GM19452 (cell line): Measurements from ENCODE around the gene SCUBE2.

Experiments
- ATAC-seq: cut with Tn5 transposase; IDR thresholded peaks from one replicate; pipeline ENCODE4 v1.9.1; 2021; ENCODE audit not compliant: unreplicated experiment

SCUBE2 gene

DNA sequence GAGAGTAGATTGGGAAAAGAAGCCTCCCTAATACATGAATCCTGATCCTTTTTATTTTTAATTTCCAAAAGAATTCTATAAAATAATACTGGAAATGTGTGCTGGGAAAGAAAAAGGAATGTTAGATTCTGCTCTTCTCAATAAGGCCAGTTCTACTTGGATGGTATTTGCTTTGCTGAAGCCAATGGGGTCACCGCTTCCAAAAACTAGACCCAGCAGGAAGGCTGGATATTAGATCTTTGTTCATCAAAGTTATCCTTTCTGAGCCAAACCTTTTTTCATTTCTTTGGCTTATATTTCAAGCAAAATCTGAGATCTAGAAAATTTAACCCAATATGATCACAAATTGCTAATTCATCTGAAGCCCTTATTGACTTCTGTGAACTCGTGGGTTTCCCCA lies 41.4 kb downstream of the SCUBE2 start:
- ATAC-seq: no peak

DNA sequence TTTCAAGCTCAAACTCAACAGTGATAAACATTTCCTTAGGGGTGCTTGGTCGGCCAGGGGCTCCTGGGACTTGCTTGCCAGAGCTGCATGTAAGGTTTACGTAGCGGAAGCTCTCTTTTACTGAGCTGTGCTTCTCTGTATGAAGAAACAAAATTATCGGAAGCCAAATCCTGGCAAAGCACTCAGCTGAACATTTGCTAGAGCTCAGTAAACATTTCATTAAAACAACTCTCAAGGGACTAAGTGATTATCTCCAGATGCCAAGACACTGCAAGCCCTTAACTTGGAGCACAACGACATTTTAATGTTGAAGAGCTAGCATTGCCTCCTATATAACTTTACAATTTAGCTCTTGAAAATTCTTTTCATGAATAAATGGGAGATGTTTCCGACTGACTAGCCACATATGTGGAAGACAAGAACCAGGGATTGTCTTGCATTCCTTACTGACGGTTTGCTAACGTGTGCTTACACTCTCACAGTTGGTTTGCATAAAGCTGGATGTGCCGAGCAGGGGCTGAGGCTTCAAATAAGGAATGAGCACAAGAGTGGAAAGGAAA lies 43.4 kb downstream of the SCUBE2 start:
- no peak for ATAC-seq

GRCh38 chr11:9046481-9046880 lies 44.9 kb downstream of the SCUBE2 start:
- ATAC-seq: no peak

GRCh38 chr11:9042488-9042887 lies 48.9 kb downstream of the SCUBE2 start:
- ATAC-seq: no peak

- no peak for ATAC-seq
These were observed 49.7 kb downstream of the SCUBE2 start for GRCh38 chr11:9041747-9042146.

GRCh38 chr11:9040410-9040809 lies 51.0 kb downstream of the SCUBE2 start:
- ATAC-seq: no peak

GRCh38 chr11:9039863-9040262 lies 51.5 kb downstream of the SCUBE2 start:
- ATAC-seq: no peak

GRCh38 chr11:9039198-9039597 lies 52.2 kb downstream of the SCUBE2 start:
- ATAC-seq: no peak

DNA sequence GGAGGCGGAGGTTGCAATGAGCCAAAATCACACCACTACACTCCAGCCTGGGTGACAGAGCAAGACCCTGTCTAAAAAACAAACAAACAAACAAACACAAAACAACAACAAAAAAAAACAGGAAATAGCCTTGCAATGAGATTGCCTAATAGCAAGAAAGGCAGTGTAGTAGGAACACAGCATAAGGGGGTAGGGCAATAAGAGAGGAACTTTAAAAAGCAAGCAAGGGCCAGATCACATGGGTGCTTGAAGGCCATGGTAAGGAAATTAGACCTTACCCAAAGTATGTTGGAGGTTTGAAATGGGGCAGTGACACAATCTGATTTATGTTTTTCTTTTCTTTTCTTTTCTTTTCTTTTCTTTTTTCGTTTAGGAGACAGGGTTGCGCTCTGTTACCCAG lies 52.9 kb downstream of the SCUBE2 start:
- ATAC-seq: no peak

- ATAC-seq: no peak
These were observed 53.4 kb downstream of the SCUBE2 start for GRCh38 chr11:9037963-9038362.

GRCh38 chr11:9037046-9037780 lies 54.2 kb downstream of the SCUBE2 start:
- ATAC-seq: no peak

DNA sequence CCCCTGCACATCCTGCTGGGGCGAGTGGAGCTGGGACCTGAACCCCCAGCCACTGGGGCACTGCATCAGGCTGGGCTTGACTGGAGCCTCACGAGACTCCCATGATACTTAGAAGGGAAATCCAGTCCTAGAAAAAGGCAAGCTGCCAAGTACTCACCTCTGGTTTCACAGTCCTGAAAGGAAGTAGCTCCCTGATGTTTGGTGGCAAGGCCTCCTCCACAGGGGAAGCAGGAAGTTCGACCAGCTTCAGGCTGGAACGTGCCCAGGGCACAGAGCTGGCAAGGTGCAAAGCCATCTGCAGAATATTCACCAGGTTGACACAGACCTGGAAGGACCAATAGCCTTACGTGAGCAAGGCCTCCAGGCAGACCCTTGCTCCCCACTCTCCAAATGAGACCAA lies 60.8 kb downstream of the SCUBE2 start:
- ATAC-seq: no peak

GRCh38 chr11:9029422-9029821 lies 62.0 kb downstream of the SCUBE2 start:
- ATAC-seq: no peak

DNA sequence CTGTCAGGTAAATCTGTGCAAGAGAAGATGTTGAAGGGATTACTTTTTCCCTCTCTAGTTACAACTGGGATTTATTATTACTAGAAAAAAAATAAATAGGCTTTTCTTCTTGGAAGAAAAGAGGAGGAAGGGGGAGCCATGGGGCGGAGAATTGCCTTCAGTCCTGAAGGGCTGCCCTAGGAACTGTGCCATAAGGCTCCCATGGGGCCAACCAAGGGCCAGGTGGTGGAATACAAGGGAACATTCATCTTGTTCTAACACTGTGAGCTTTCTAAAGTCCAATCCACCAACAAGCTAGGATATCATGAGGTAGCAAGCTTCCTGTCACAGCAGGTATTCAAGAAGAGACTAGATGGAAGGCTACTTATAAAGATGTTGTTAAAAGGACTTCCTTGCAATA lies 62.8 kb downstream of the SCUBE2 start:
- ATAC-seq: no peak

DNA sequence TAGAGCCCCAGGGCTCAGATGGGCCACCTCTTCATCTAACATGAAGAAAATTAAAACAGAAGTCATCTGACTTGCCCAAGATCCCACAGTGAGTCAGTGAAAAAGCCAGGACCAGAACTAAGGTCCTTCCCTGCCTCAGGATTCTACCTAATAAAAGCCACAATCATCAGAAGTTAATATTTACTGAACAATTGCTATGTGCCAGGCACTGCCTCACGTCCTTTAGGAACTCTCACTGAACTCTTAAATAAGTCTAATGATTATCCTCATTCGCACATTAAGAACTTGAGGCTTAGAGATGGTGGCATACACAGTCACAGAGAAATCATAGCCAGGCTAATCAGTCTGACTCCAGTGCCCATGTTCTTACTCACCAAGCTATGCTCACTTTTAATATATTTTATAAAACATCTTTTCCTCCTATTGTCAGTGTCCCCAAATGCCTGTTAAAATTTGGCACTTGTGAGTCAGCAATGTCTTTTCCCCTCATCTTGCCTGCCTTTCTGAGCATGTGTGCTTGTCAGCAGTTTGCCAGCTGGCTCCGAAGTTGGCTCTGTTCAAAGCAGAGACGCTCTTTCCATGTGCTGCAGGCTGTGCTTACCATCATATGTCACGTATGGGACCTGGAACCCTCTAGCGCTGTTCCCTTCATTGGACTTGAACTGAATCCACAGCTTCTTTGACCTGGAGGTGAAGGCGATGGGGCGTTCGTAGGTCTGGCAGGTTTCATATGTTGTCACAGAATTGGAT lies 66.1 kb downstream of the SCUBE2 start:
- ATAC-seq: no peak

DNA sequence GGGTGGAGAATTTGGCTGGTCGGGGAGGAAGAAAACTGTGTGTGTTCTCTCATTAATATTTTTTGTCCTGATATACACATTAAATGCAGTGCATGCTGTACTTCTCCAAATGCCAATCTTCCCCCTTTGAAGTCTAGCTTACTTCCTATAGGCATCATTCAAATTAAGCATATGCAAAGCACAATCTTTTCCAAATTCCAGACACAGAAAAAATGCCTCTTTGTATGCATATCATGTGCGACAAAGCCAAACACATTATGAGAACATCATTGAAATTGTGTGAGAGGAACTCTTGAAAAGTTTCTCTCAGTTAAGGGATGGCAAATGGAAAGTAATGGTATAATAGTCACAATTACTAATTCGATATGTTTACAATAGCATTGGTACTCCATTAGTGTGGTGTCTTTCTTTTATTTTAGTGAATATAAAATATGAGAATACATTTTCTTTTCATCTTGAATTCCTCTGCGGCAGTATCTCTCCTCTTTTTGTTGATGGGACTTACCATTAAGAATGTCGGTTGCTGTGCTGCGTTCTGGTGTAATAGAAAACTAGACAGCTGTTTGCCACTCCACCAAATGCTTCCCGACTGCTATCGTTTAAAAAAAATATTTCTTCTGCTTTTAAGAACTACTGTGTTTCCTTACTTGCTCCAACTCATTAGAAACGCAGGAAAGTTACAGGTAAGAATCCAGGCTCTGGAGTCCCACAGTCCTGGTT lies 68.3 kb downstream of the SCUBE2 start:
- no peak for ATAC-seq

DNA sequence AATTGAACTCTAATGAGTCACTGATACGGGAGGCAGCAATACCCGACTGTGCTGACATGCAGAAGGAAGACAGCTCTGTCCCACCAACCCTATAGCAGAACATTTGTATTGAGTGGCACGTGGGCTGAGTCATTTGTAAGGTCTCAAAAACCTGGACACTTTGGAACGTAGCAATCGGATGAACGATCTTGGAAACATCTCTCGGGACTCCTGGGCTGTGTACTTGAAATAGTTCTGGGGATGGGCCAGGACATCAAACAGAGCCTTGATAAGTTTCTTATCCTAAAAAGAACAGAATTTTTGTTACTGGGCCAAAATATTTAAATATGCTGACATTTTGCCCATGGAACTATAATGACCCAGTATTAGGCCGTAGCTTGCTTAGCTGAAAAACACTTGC lies 70.5 kb downstream of the SCUBE2 start:
- ATAC-seq: no peak

DNA sequence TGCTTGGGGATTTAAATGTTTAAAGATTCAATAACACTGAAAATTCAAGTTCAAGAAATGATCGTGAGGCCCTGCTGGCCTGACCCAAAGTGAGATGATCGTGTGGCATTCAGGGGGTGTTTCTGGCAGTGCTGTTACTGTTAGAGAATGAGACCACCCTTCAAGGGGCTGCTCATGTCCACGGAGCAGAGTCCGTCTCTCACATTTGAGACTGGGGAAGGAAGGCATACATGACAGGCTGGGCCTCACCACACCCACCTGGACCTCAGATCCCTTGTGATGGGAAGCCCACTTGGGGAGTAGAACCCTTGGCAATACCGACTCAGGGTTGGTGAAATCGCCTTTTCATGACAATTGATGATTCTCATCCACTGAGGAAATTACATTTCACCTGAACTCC lies 71.5 kb downstream of the SCUBE2 start:
- ATAC-seq: no peak

DNA sequence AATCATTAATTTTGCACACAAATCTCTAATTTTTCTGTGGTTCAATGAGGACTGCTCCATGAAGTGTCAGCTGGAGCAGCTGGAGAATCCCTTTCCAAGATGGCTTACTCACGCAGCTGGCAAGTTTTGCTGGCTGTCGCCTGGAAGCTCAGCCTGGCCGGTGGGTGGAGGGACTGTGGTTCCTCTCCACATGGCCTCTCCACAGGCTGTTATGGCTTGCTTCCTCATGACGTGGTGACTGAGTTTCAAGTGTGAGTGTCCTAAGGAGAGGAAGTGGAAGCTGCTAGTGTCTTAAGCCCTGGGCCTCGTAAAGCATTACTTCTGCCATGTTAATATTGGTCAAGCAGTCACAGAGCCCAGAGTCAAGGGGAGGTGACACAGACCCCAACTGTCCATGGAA lies 73.6 kb downstream of the SCUBE2 start:
- no peak for ATAC-seq

DNA sequence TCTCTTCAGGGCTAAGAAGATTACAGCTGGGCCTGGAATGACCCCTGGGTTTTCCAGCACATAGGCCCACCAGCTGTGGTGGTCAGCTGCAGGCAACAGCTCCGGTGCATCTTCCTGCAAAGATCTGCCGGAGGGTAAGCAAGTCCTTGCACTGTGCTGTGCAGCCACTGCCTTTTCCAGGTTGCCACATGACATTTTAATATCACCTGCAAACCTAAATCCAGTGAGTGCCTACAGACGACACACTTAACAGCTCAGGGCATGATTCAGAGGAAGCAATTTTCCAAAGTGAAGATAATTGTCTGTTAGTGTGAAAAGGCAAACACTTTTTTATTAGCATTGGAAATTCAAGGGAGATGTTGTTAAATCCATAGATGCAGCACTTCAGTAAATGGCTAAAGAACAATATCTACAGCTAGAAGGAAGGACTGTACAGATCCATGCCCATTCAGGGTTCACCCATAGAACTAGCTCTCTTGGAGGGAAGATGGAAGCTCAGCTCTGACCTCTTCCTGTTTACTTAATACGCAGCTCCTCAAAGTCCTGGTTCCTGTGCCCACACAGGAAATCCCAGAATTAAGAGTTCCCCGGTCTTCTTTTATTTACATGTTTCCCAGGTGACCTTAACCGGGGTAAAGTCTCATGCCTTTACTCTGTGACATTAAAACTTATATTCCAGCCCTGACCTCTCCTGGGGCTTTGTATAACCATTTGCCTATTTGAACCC lies 74.3 kb downstream of the SCUBE2 start:
- no peak for ATAC-seq

GRCh38 chr11:9015677-9016076 lies 75.7 kb downstream of the SCUBE2 start:
- peak; percentile 64 for ATAC-seq
